GM08714 (cell line): ENCODE data around the gene ZNF177.
A peak's percentile ranks its signal among the peaks of the same experiment; 100 is the strongest.

Experiments used
- H3K4me3 ChIP-seq: fragments of 200-500 bp; sonication (Bioruptor generic); 2 replicates; pipeline ENCODE4 v1.5.1; 2014; ENCODE audit warnings: mild to moderate bottlenecking, low read length, inconsistent platforms
- ZNF274 ChIP-seq: IDR thresholded peaks from 2 replicates; pipeline ENCODE4 v1.6.1; 2012; ENCODE audit warnings: mild to moderate bottlenecking, low read depth, low read length

Gene ZNF177

GRCh38 chr19:9354651-9355050, 8.2 kb upstream of the ZNF177 start:
- H3K4me3 ChIP-seq, result no peak overlapping the region
- no peak for TF ChIP-seq ZNF274

- TF ChIP-seq ZNF274, result no peak
- H3K4me3 ChIP-seq, result no peak overlapping the region
Observed at GRCh38 chr19:9370738-9371619, 8.2 kb downstream of the ZNF177 start.

GRCh38 chr19:9381361-9381785, 18.6 kb downstream of the ZNF177 start:
- TF ChIP-seq ZNF274, result peak; percentile 99
- no peak overlapping the region for H3K4me3 ChIP-seq

- H3K4me3 ChIP-seq, result peak overlapping the region; percentile 53; the same call in 1 of the 2 replicates
- no peak for TF ChIP-seq ZNF274
Observed at GRCh38 chr19:9406798-9407352, 44.1 kb downstream of the ZNF177 start.

- TF ChIP-seq ZNF274, result no peak
Observed at GRCh38 chr19:9407827-9408226, 45.0 kb downstream of the ZNF177 start.

GRCh38 chr19:9413240-9413954, 50.6 kb downstream of the ZNF177 start:
- H3K4me3 ChIP-seq, result no peak overlapping the region
- peak; percentile 46; the same call in 1 of the 2 replicates for TF ChIP-seq ZNF274

More at GRCh38 chr19:9407827-9408226, 45.0 kb downstream of the ZNF177 start:
- H3K4me3 ChIP-seq, result no peak overlapping the region

GRCh38 chr19:9427941-9428340, 65.1 kb downstream of the ZNF177 start:
- no peak overlapping the region for H3K4me3 ChIP-seq
- no peak for TF ChIP-seq ZNF274

GRCh38 chr19:9430444-9430843, 67.6 kb downstream of the ZNF177 start:
- H3K4me3 ChIP-seq, result no peak overlapping the region
- TF ChIP-seq ZNF274, result no peak

GRCh38 chr19:9431475-9431874, 68.7 kb downstream of the ZNF177 start:
- no peak for TF ChIP-seq ZNF274
- no peak overlapping the region for H3K4me3 ChIP-seq
